ENCODE data around the gene SLC3A2.

Gene SLC3A2

GRCh38 chr11:62917906-62918502, 37.3 kb downstream of the SLC3A2 start:
- no peak for TF ChIP-seq CTCF (IDR thresholded peaks at IDR 0.05)

GRCh38 chr11:62918531-62918930, 37.8 kb downstream of the SLC3A2 start:
- TF ChIP-seq CTCF (IDR thresholded peaks at IDR 0.05): no peak

- no peak for TF ChIP-seq CTCF (IDR thresholded peaks at IDR 0.05)
These were observed 38.8 kb downstream of the SLC3A2 start for GRCh38 chr11:62919476-62919875.

- no peak for TF ChIP-seq CTCF (IDR thresholded peaks at IDR 0.05)
These were observed 39.4 kb downstream of the SLC3A2 start for GRCh38 chr11:62919898-62920640.

GRCh38 chr11:62921201-62921572, 40.5 kb downstream of the SLC3A2 start, which contains the start of gene CHRM1:
Gene CHRM1 (minus strand): TSS chr11:62921363. CDS start chr11:62911100, 10,263 bp downstream.
- TF ChIP-seq CTCF (IDR thresholded peaks at IDR 0.05): no peak

- TF ChIP-seq CTCF (IDR thresholded peaks at IDR 0.05): no peak
These were observed 41.0 kb downstream of the SLC3A2 start for GRCh38 chr11:62921573-62922188.

GRCh38 chr11:62922189-62922589, 41.5 kb downstream of the SLC3A2 start:
- TF ChIP-seq CTCF (IDR thresholded peaks at IDR 0.05): no peak

All from LNCAP (cell line).